H1 (cell line): ENCODE measurements around the gene SANBR. TPM values are rescaled to one million over a fixed set of nuclear protein-coding genes. Genes with fewer than 3 reads are reported as not detected.

Experiments used
- CTCF ChIA-PET: fragments of 300-600 bp; sonication (Branson Sonifier 250); formaldehyde crosslinking; loops from one replicate; lab custom pipeline; 2021; ENCODE audit not compliant: partially characterized antibody; lab: Charles Lee
- POLR2A ChIA-PET: fragments of 300-600 bp; sonication (Branson Sonifier 250); formaldehyde crosslinking; loops from one replicate; lab custom pipeline; 2021; ENCODE audit warnings: inconsistent platforms; ENCODE audit not compliant: partially characterized antibody; lab: Charles Lee
- DNase-seq, 2 experiments: peaks; one replicate each; pipeline versions ENCODE4 v3.0.0 to v3.0.0-alpha.2; 2010 to 2022; ENCODE audit warnings: low spot score in 2 of 2, low read depth in 1 of 2, mixed read lengths in 1 of 2
- FAIRE-seq: peaks from 2 replicates; lab custom pipeline; 2011; peaks lifted over from hg19 to GRCh38; lab: Jason Lieb, UNC
- H2AFZ ChIP-seq: 2 replicates; pipeline ENCODE4 v1.8.1; 2012; ENCODE audit warnings: low read length, inconsistent platforms
- H2AK5ac ChIP-seq: 2 replicates; pipeline ENCODE4 v1.6.1; 2013; ENCODE audit warnings: low read depth, low read length
- H2BK120ac ChIP-seq: replicated peaks from 2 replicates; pipeline ENCODE3; 2013; ENCODE audit warnings: low read depth, low read length, inconsistent platforms
- H2BK12ac ChIP-seq: 2 replicates; pipeline ENCODE4 v1.6.1; 2013; ENCODE audit warnings: low read depth, low read length
- H2BK15ac ChIP-seq: 2 replicates; pipeline ENCODE4 v1.6.1; 2013; ENCODE audit warnings: low read length
- H2BK20ac ChIP-seq: 2 replicates; pipeline ENCODE4 v1.6.1; 2013; ENCODE audit warnings: low read length
- H2BK5ac ChIP-seq: 2 replicates; pipeline ENCODE4 v1.6.1; 2013; ENCODE audit warnings: low read depth, low read length
- H3K14ac ChIP-seq: 2 replicates; pipeline ENCODE4 v1.6.1; 2013; ENCODE audit warnings: inconsistent platforms; ENCODE audit not compliant: insufficient read length
- H3K18ac ChIP-seq: 2 replicates; pipeline ENCODE4 v1.6.1; 2013; ENCODE audit warnings: low read length; ENCODE audit errors: extremely low read depth
- H3K23ac ChIP-seq: 2 replicates; pipeline ENCODE4 v1.6.1; 2013; ENCODE audit warnings: inconsistent platforms; ENCODE audit not compliant: insufficient read length
- H3K23me2 ChIP-seq: 2 replicates; pipeline ENCODE4 v1.6.1; 2013; ENCODE audit warnings: low read depth, low read length
- H3K27ac ChIP-seq: 2 replicates; pipeline ENCODE4 v1.6.1; 2011; ENCODE audit warnings: low read depth, low read length, inconsistent platforms
- H3K27me3 ChIP-seq, 4 experiments: replicated peaks in 1 of 4; 1 replicate in 1 of 4; 2 replicates in 3 of 4; pipeline versions ENCODE4 v1.6.1 to v1.8.1; 2011 to 2013; ENCODE audit warnings: low read length in 3 of 4, mild to moderate bottlenecking in 3 of 4, inconsistent platforms in 2 of 4, mixed read lengths in 2 of 4, moderate library complexity in 1 of 4; ENCODE audit not compliant: control insufficient read depth in 3 of 4, insufficient read depth in 3 of 4; ENCODE audit errors: extremely low read depth in 1 of 4
- H3K36me3 ChIP-seq, 4 experiments: 2 replicates each; pipeline versions ENCODE4 v1.6.1 to v1.8.1; 2011 to 2013; ENCODE audit warnings: mild to moderate bottlenecking in 4 of 4, low read length in 3 of 4, moderate library complexity in 2 of 4, control low read depth in 1 of 4, inconsistent platforms in 1 of 4; ENCODE audit not compliant: insufficient read depth in 4 of 4, control insufficient read depth in 2 of 4
- H3K4ac ChIP-seq: replicated peaks from 2 replicates; pipeline ENCODE3; 2013; ENCODE audit warnings: low read length, low read depth, mixed read lengths, inconsistent platforms; ENCODE audit not compliant: insufficient read length
- H3K4me1 ChIP-seq, 4 experiments: replicated peaks in 1 of 4; 1 replicate in 1 of 4; 2 replicates in 3 of 4; pipeline versions ENCODE4 v1.6.1 to v1.8.1; 2011 to 2013; ENCODE audit warnings: low read length in 3 of 4, inconsistent platforms in 2 of 4, mixed read lengths in 1 of 4; ENCODE audit not compliant: insufficient read depth in 4 of 4, control insufficient read depth in 3 of 4
- H3K4me2 ChIP-seq, 2 experiments: 2 replicates each; pipeline versions ENCODE4 v1.6.1 to v1.8.1; 2011 to 2013; ENCODE audit warnings: low read depth in 2 of 2, low read length in 2 of 2, control low read depth in 1 of 2, inconsistent platforms in 1 of 2, mild to moderate bottlenecking in 1 of 2; ENCODE audit not compliant: insufficient read depth in 1 of 2
- H3K4me3 ChIP-seq, 4 experiments: fragments of 200-600, 300-600 bp in 1 of 4; sonication (generic), shearing (Covaris generic), sonication (Bioruptor Twin) in 1 of 4; 2 replicates each; pipeline versions ENCODE4 v1.5.1 to v1.8.1; 2011 to 2016; ENCODE audit warnings: low read length in 4 of 4, low read depth in 3 of 4, control low read depth in 2 of 4, inconsistent platforms in 2 of 4, mild to moderate bottlenecking in 2 of 4, mixed read lengths in 1 of 4, moderate library complexity in 1 of 4; ENCODE audit not compliant: insufficient read depth in 2 of 4; ENCODE audit errors: extremely low read depth in 1 of 4
- H3K56ac ChIP-seq: replicated peaks from 2 replicates; pipeline ENCODE3; 2013; ENCODE audit warnings: low read depth, mild to moderate bottlenecking, mixed read lengths, low read length, inconsistent platforms; ENCODE audit not compliant: insufficient read length
- H3K79me1 ChIP-seq: 2 replicates; pipeline ENCODE4 v1.6.1; 2013; ENCODE audit warnings: low read depth, low read length, control low read depth
- H3K79me2 ChIP-seq, 2 experiments: 2 replicates each; pipeline versions ENCODE4 v1.6.1 to v1.8.1; 2012 to 2013; ENCODE audit warnings: low read length in 2 of 2, mild to moderate bottlenecking in 2 of 2, inconsistent platforms in 1 of 2; ENCODE audit not compliant: insufficient read depth in 2 of 2, control insufficient read depth in 1 of 2
- H3K9ac ChIP-seq, 4 experiments: replicated peaks in 1 of 4; 1 replicate in 1 of 4; 2 replicates in 3 of 4; pipeline versions ENCODE4 v1.6.1 to v1.8.1; 2011 to 2013; ENCODE audit warnings: low read depth in 3 of 4, low read length in 3 of 4, control low read depth in 2 of 4, mild to moderate bottlenecking in 2 of 4, moderate library complexity in 2 of 4, inconsistent platforms in 1 of 4; ENCODE audit errors: extremely low read depth in 1 of 4
- H3K9me3 ChIP-seq, 2 experiments: 2 replicates each; pipeline versions ENCODE4 v1.6.1 to v1.8.1; 2012 to 2013; ENCODE audit warnings: mild to moderate bottlenecking in 2 of 2, moderate library complexity in 2 of 2, control low read depth in 1 of 2, inconsistent platforms in 1 of 2, low read depth in 1 of 2, low read length in 1 of 2, mixed read lengths in 1 of 2; ENCODE audit not compliant: insufficient read depth in 2 of 2
- H4K20me1 ChIP-seq, 2 experiments: replicated peaks in 1 of 2; 2 replicates each; pipeline versions ENCODE3 to v1.8.1; 2011 to 2013; ENCODE audit warnings: inconsistent platforms in 2 of 2, low read length in 2 of 2, mild to moderate bottlenecking in 1 of 2; ENCODE audit not compliant: insufficient read depth in 2 of 2, control insufficient read depth in 1 of 2
- H4K5ac ChIP-seq: 2 replicates; pipeline ENCODE4 v1.6.1; 2013; ENCODE audit warnings: low read length, low read depth, mixed read lengths, inconsistent platforms; ENCODE audit not compliant: insufficient read length
- H4K8ac ChIP-seq: 2 replicates; pipeline ENCODE4 v1.8.0; 2013; ENCODE audit warnings: mild to moderate bottlenecking, moderate library complexity, low read length, inconsistent platforms; ENCODE audit not compliant: insufficient read depth; ENCODE audit errors: extremely low read depth
- H4K91ac ChIP-seq: replicated peaks from 2 replicates; pipeline ENCODE3; 2013; ENCODE audit warnings: low read length, mixed read lengths, inconsistent platforms; ENCODE audit not compliant: insufficient read length
- CEBPB ChIP-seq: IDR thresholded peaks from 2 replicates; pipeline ENCODE4 v1.6.1; 2012; ENCODE audit warnings: low read depth, low read length
- KDM5A ChIP-seq: fragments of 200-600 bp; IDR thresholded peaks from 2 replicates; pipeline ENCODE4 v1.7.1; 2012; ENCODE audit warnings: mild to moderate bottlenecking, low read length, inconsistent platforms, mixed read lengths
- POLR2AphosphoS5 ChIP-seq: IDR thresholded peaks from 2 replicates; pipeline ENCODE4 v1.6.1; 2011; ENCODE audit warnings: low read depth, low read length
- RAD21 ChIP-seq, 2 experiments: IDR thresholded peaks in 1 of 2; conservative IDR thresholded peaks in 1 of 2; 2 replicates each; pipeline ENCODE4 v1.6.1; 2011; ENCODE audit warnings: low read depth in 2 of 2, low read length in 2 of 2, improper control_type of control experiment in 1 of 2, inconsistent platforms in 1 of 2, mild to moderate bottlenecking in 1 of 2, moderate library complexity in 1 of 2
- WGBS, 2 experiments: shearing (Covaris generic) in 1 of 2; methylation state at CpG; one replicate each; pipeline versions ENCODE4 v1.1.6 to v1.1.7; 2013 to 2015; ENCODE audit warnings: low lambda C conversion rate in 2 of 2, mixed read lengths in 2 of 2, inconsistent platforms in 1 of 2, low coverage in 1 of 2, missing lambda C conversion rate in 1 of 2; ENCODE audit not compliant: insufficient replicate concordance in 2 of 2, insufficient coverage in 1 of 2, insufficient read length in 1 of 2; ENCODE audit errors: extremely low coverage in 1 of 2, missing lambda C conversion rate in 1 of 2; 5-methylcytosine and 5-hydroxymethylcytosine counted together
- polyA plus RNA-seq, 7 experiments: library from polyadenylated mRNA; depleted of rRNA in 3 of 7; stranded (reverse) in 5 of 7; unstranded in 2 of 7; fragments of >200 nt in 5 of 7; fragments of 200-250 nt in 2 of 7; gene quantifications; 1 replicate in 5 of 7; 2 replicates in 1 of 7; 4 replicates in 1 of 7; pipeline versions ENCODE4 v1.2.1 to v1.2.3, GENCODE V29; 2011 to 2013; ENCODE audit warnings: missing spikeins in 2 of 7, mixed read lengths in 2 of 7
- total RNA-seq: library from RNA; stranded (reverse); fragmentation: NEBNext Ultra II Directional; extraction: Animal tissue kit (Norgen Biotek cat#: 25700); gene quantifications from 2 replicates; pipeline ENCODE4 v1.2.1, GENCODE V29; 2021
- TF ChIP-seq, protein P1 (sequence below): IDR thresholded peaks from 2 replicates; pipeline ENCODE4 v1.6.1; 2012; ENCODE audit warnings: inconsistent platforms
- TF ChIP-seq, protein P2 (sequence below), 3 experiments: IDR thresholded peaks; 1 replicate in 2 of 3; 2 replicates in 1 of 3; pipeline versions ENCODE4 v1.5.1 to v1.6.1; 2011; ENCODE audit warnings: low read length in 3 of 3, mild to moderate bottlenecking in 3 of 3, inconsistent platforms in 2 of 3, low read depth in 1 of 3, moderate library complexity in 1 of 3; ENCODE audit not compliant: insufficient read depth in 1 of 3; ENCODE audit errors: control extremely low read depth in 1 of 3

The SANBR gene
- total and polyA plus RNA-seq, 2 of the 8 experiments (the other 6 are each of a cell fraction or from before 2014, with no cell fraction given) = 3.4 to 12.1 TPM

DNA sequence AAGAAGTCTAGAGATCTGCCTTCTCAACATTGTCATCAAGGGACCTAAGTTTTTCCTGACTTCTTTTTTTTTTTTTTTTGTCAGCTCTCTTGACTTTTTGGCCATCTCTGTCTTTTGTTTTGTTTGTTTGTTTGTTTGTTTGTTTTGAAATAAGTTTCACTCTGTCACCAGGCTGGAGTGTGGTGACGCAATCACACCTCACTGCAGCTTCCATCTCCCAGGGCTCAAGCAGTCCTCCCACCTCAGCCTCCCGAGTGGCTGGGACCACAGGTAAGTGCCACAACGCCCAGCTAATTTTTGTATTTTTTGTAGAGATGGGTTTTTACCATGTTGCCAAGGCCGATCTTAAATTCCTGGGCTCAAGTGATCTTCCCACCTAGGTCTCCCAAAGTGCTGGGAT is 42.0 kb upstream of the SANBR start:
- POLR2A ChIA-PET = no interaction called here
- Histone ChIP-seq H3K79me2 (peaks cover 0 to 46% of the 10 kb centered on the region in 2 experiments; a peak in 2 of 4 replicates), H3K14ac (no peak overlapping the region), H4K5ac (no peak overlapping the region), H4K8ac (no peak overlapping the region), H4K20me1 (no peaks in the 10 kb centered on the region), H3K36me3 (0 out of 8 replicates have a peak, but pooled peaks cover 0 to 4% (median 0%) of the 10 kb centered on the region in 4 experiments), H3K4ac (no peak overlapping the region), H3K9me3 (no peaks in the 10 kb centered on the region), H3K23me2 (no peaks in the 10 kb centered on the region), H3K79me1 (peaks cover 4% of the 10 kb centered on the region), H4K91ac (no peak overlapping the region), H2BK12ac (no peak overlapping the region), H2BK20ac (no peak overlapping the region), H3K9ac (no peak overlapping the region), H2BK120ac (no peak overlapping the region), H3K4me2 (no peak overlapping the region), H3K56ac (no peak overlapping the region)
- 87% methylated on average over 4 of the region's 4 CpGs; no CpG with 5 or more reads in 1 of the 2 experiments for WGBS, 2 experiments
- FAIRE-seq (no peak), DNase-seq (no peak)
- no peak for TF ChIP-seq POLR2AphosphoS5
- TF ChIP-seq, protein P1, sequence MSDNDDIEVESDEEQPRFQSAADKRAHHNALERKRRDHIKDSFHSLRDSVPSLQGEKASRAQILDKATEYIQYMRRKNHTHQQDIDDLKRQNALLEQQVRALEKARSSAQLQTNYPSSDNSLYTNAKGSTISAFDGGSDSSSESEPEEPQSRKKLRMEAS = no peak
- no peak for TF ChIP-seq KDM5A
- TF ChIP-seq RAD21 (IDR thresholded peaks at IDR 0.05 in 1 of 2, conservative IDR thresholded peaks at IDR 0.05 in 1 of 2; ENCODE audit: low read depth in 2 of 2, low read length in 2 of 2) = no peak
- TF ChIP-seq, protein P2, sequence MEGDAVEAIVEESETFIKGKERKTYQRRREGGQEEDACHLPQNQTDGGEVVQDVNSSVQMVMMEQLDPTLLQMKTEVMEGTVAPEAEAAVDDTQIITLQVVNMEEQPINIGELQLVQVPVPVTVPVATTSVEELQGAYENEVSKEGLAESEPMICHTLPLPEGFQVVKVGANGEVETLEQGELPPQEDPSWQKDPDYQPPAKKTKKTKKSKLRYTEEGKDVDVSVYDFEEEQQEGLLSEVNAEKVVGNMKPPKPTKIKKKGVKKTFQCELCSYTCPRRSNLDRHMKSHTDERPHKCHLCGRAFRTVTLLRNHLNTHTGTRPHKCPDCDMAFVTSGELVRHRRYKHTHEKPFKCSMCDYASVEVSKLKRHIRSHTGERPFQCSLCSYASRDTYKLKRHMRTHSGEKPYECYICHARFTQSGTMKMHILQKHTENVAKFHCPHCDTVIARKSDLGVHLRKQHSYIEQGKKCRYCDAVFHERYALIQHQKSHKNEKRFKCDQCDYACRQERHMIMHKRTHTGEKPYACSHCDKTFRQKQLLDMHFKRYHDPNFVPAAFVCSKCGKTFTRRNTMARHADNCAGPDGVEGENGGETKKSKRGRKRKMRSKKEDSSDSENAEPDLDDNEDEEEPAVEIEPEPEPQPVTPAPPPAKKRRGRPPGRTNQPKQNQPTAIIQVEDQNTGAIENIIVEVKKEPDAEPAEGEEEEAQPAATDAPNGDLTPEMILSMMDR (IDR thresholded peaks at IDR 0.05; ENCODE audit: control extremely low read depth in 1 of 3, insufficient read depth in 1 of 3, low read depth in 1 of 3, low read length in 3 of 3) = no peak
- TF ChIP-seq CEBPB = peak; percentile 64; the same call in 1 of the 2 replicates
- TF ChIP-seq, all 59 proteins: peak for 1
- H3K27ac ChIP-seq = no peak overlapping the region
- no peaks in the 10 kb centered on the region for H3K27me3 ChIP-seq
- no peak overlapping the region for H2BK15ac ChIP-seq
- H3K4me3 ChIP-seq = no peak overlapping the region
- no peaks in the 10 kb centered on the region for H3K4me1 ChIP-seq
- H2BK5ac ChIP-seq = no peak overlapping the region
- no peak overlapping the region for H3K23ac ChIP-seq
- CTCF ChIA-PET = interaction anchor here (1.1 kb wide), 1 partner anchor 41 kb away, joined by 6 read pairs; no protein-coding TSS in a partner anchor
- no peak overlapping the region for H3K18ac ChIP-seq
- no peak overlapping the region for H2AK5ac ChIP-seq
- no peak overlapping the region for H2AFZ ChIP-seq
